Hepatocyte (in vitro differentiated cells): Measurements from ENCODE around the gene RRN3. TPM values are rescaled to one million over a fixed set of nuclear protein-coding genes. Genes with fewer than 3 reads are reported as not detected.
"Not testable (repeated sequence)": the region's sequence is repeated elsewhere in the genome, so short reads cannot be mapped to it uniquely, and the experiment has no call there.

Source experiments
- DNase-seq: peaks from one replicate; pipeline ENCODE4 v3.0.0-alpha.2; 2016; ENCODE audit warnings: low spot score
- H2AFZ ChIP-seq: fragments of 200-600 bp; sonication (generic); 2 replicates; pipeline ENCODE4 v1.6.0; 2016; ENCODE audit warnings: antibody characterized with exemption, mild to moderate bottlenecking
- H3K27ac ChIP-seq: fragments of 200-600 bp; sonication (generic); 2 replicates; pipeline ENCODE4 v1.5.1; 2016; ENCODE audit warnings: mild to moderate bottlenecking
- H3K27me3 ChIP-seq: fragments of 200-600 bp; sonication (generic); 2 replicates; pipeline ENCODE4 v1.6.1; 2016
- H3K36me3 ChIP-seq: fragments of 200-600 bp; sonication (generic); replicated peaks from 2 replicates; pipeline ENCODE4 v1.5.1; 2016; ENCODE audit warnings: low read depth; ENCODE audit not compliant: insufficient read depth
- H3K4me1 ChIP-seq: fragments of 200-600 bp; sonication (generic); 2 replicates; pipeline ENCODE4 v1.5.1; 2016; ENCODE audit warnings: mild to moderate bottlenecking, moderate library complexity; ENCODE audit not compliant: insufficient read depth
- H3K4me2 ChIP-seq: fragments of 200-600 bp; sonication (generic); 2 replicates; pipeline ENCODE4 v1.6.0; 2016
- H3K4me3 ChIP-seq: fragments of 200-600 bp; sonication (generic); 2 replicates; pipeline ENCODE4 v1.5.1; 2016; ENCODE audit warnings: mild to moderate bottlenecking
- H3K79me2 ChIP-seq: fragments of 200-600 bp; sonication (generic); 2 replicates; pipeline ENCODE4 v1.6.0; 2017; ENCODE audit warnings: mild to moderate bottlenecking
- H3K9me2 ChIP-seq: fragments of 200-600 bp; sonication (generic); replicated peaks from 2 replicates; pipeline ENCODE4 v1.6.0; 2017; ENCODE audit warnings: mild to moderate bottlenecking; ENCODE audit not compliant: insufficient read depth
- H3K9me3 ChIP-seq: fragments of 200-600 bp; sonication (generic); 2 replicates; pipeline ENCODE4 v1.5.1; 2016; ENCODE audit warnings: low read depth, mild to moderate bottlenecking
- H4K20me1 ChIP-seq: fragments of 200-600 bp; sonication (generic); 2 replicates; pipeline ENCODE4 v1.6.0; 2016; ENCODE audit warnings: mild to moderate bottlenecking; ENCODE audit not compliant: insufficient read depth, poor library complexity, severe bottlenecking
- WGBS: methylation state at CpG from one replicate; pipeline ENCODE4 v1.1.6; 2016; ENCODE audit warnings: low lambda C conversion rate; ENCODE audit errors: missing lambda C conversion rate; 5-methylcytosine and 5-hydroxymethylcytosine counted together
- polyA plus RNA-seq: library from polyadenylated mRNA; unstranded; fragments of >200 nt; fragmentation: Nextera tagmentation; extraction: Ambion mirVana; gene quantifications from 2 replicates; pipeline ENCODE4 v1.2.1, GENCODE V29; 2016
- total RNA-seq: library from RNA; depleted of rRNA; stranded (reverse); fragments of >200 nt; gene quantifications from 2 replicates; pipeline ENCODE4 v1.2.3, GENCODE V29; 2014

The RRN3 gene
- total and polyA plus RNA-seq, 2 experiments from 2014 or later: 16.5 to 40.9 TPM

GRCh38 chr16:15127641-15128425 is 33.8 kb upstream of the RRN3 start:
- H3K36me3 ChIP-seq, H3K27me3 ChIP-seq, H4K20me1 ChIP-seq, H3K9me2 ChIP-seq, H3K27ac ChIP-seq, H3K4me2 ChIP-seq, DNase-seq, H3K4me3 ChIP-seq, H3K4me1 ChIP-seq, H2AFZ ChIP-seq, H3K79me2 ChIP-seq, H3K9me3 ChIP-seq: not testable (repeated sequence)
- 99% methylated on average over 15 of the region's 48 CpGs for WGBS

- H3K36me3 ChIP-seq, H2AFZ ChIP-seq, DNase-seq, H4K20me1 ChIP-seq, H3K4me2 ChIP-seq, H3K27me3 ChIP-seq, H3K4me3 ChIP-seq, H3K4me1 ChIP-seq, H3K79me2 ChIP-seq, H3K9me3 ChIP-seq, H3K27ac ChIP-seq, H3K9me2 ChIP-seq: not testable (repeated sequence)
- 78% methylated on average over 5 of the region's 5 CpGs for WGBS
These were observed 6.4 kb upstream of the RRN3 start for GRCh38 chr16:15100372-15100987.

- not testable (repeated sequence) for H3K27ac ChIP-seq, H3K27me3 ChIP-seq, DNase-seq, H3K36me3 ChIP-seq, H3K9me2 ChIP-seq, H3K4me1 ChIP-seq, H3K79me2 ChIP-seq, H3K4me3 ChIP-seq, H3K4me2 ChIP-seq, H2AFZ ChIP-seq, H3K9me3 ChIP-seq, H4K20me1 ChIP-seq
- 95% methylated on average over 2 of the region's 2 CpGs for WGBS
These were observed 5.4 kb upstream of the RRN3 start for GRCh38 chr16:15099366-15099909.

- not testable (repeated sequence) for H3K27ac ChIP-seq, H3K4me1 ChIP-seq, H3K27me3 ChIP-seq, H3K9me2 ChIP-seq, H4K20me1 ChIP-seq, H3K36me3 ChIP-seq, DNase-seq, H3K4me2 ChIP-seq, H3K9me3 ChIP-seq, H2AFZ ChIP-seq, H3K4me3 ChIP-seq
- 94% methylated on average over 9 of the region's 9 CpGs for WGBS
- peaks cover 19% of the 10 kb centered on the region for H3K79me2 ChIP-seq
These were observed 2.5 kb upstream of the RRN3 start for GRCh38 chr16:15096583-15096972.

GRCh38 chr16:15093571-15093954 is 509 bp downstream of the RRN3 start:
- H3K4me2 ChIP-seq: peak overlapping the region; percentile 74
- 19% methylated on average over 11 of the region's 14 CpGs for WGBS
- H3K27ac ChIP-seq: peak overlapping the region; percentile 93
- not testable (repeated sequence) for H3K27me3 ChIP-seq, DNase-seq, H3K36me3 ChIP-seq, H4K20me1 ChIP-seq, H2AFZ ChIP-seq, H3K4me1 ChIP-seq, H3K9me3 ChIP-seq, H3K9me2 ChIP-seq
- peaks cover 20% of the 10 kb centered on the region for H3K79me2 ChIP-seq
- peak overlapping the region; percentile 31 for H3K4me3 ChIP-seq

- H3K79me2 ChIP-seq: peaks cover 20% of the 10 kb centered on the region
- H3K4me3 ChIP-seq, H3K27ac ChIP-seq, H3K4me1 ChIP-seq, H3K4me2 ChIP-seq, H3K9me3 ChIP-seq, DNase-seq, H4K20me1 ChIP-seq, H2AFZ ChIP-seq, H3K27me3 ChIP-seq, H3K36me3 ChIP-seq, H3K9me2 ChIP-seq: not testable (repeated sequence)
- 85% methylated on average over 1 of the region's 1 CpG for WGBS
These were observed 3.3 kb downstream of the RRN3 start for GRCh38 chr16:15090663-15091269.

GRCh38 chr16:15082788-15083187 is 11.3 kb downstream of the RRN3 start:
- H3K4me1 ChIP-seq, H3K79me2 ChIP-seq, DNase-seq, H3K27me3 ChIP-seq, H4K20me1 ChIP-seq, H2AFZ ChIP-seq, H3K36me3 ChIP-seq, H3K4me3 ChIP-seq, H3K9me2 ChIP-seq, H3K27ac ChIP-seq, H3K4me2 ChIP-seq, H3K9me3 ChIP-seq: not testable (repeated sequence)
- WGBS: 100% methylated on average over 3 of the region's 3 CpGs

GRCh38 chr16:15080883-15081282 is 13.2 kb downstream of the RRN3 start:
- H4K20me1 ChIP-seq, H3K27ac ChIP-seq, H3K36me3 ChIP-seq, H2AFZ ChIP-seq, H3K9me3 ChIP-seq, H3K79me2 ChIP-seq, H3K4me2 ChIP-seq, DNase-seq, H3K27me3 ChIP-seq, H3K4me3 ChIP-seq, H3K4me1 ChIP-seq, H3K9me2 ChIP-seq: not testable (repeated sequence)
- 100% methylated on average over 1 of the region's 1 CpG for WGBS
